H1 (cell line): ENCODE measurements around the gene DHFR2. TPM values are rescaled to one million over a fixed set of nuclear protein-coding genes. Genes with fewer than 3 reads are reported as not detected.

Experiments used
- TAF1 ChIP-seq: IDR thresholded peaks from 2 replicates; pipeline ENCODE4 v1.6.1; 2011; ENCODE audit warnings: mild to moderate bottlenecking, low read depth, low read length
- polyA plus RNA-seq, 7 experiments: library from polyadenylated mRNA; depleted of rRNA in 3 of 7; stranded (reverse) in 5 of 7; unstranded in 2 of 7; fragments of >200 nt in 5 of 7; fragments of 200-250 nt in 2 of 7; gene quantifications; 1 replicate in 5 of 7; 2 replicates in 1 of 7; 4 replicates in 1 of 7; pipeline versions ENCODE4 v1.2.1 to v1.2.3, GENCODE V29; 2011 to 2013; ENCODE audit warnings: missing spikeins in 2 of 7, mixed read lengths in 2 of 7
- total RNA-seq: library from RNA; stranded (reverse); fragmentation: NEBNext Ultra II Directional; extraction: Animal tissue kit (Norgen Biotek cat#: 25700); gene quantifications from 2 replicates; pipeline ENCODE4 v1.2.1, GENCODE V29; 2021
- TF ChIP-seq, protein P1 (sequence below), 3 experiments: IDR thresholded peaks; 1 replicate in 2 of 3; 2 replicates in 1 of 3; pipeline versions ENCODE4 v1.5.1 to v1.6.1; 2011; ENCODE audit warnings: low read length in 3 of 3, mild to moderate bottlenecking in 3 of 3, inconsistent platforms in 2 of 3, low read depth in 1 of 3, moderate library complexity in 1 of 3; ENCODE audit not compliant: insufficient read depth in 1 of 3; ENCODE audit errors: control extremely low read depth in 1 of 3
- TF ChIP-seq, protein P2 (sequence below): IDR thresholded peaks from 2 replicates; pipeline ENCODE4 v1.6.1; 2011; ENCODE audit warnings: low read length, improper control_type of control experiment

DHFR2 gene
- total and polyA plus RNA-seq, 2 of the 8 experiments (the other 6 are each of a cell fraction or from before 2014, with no cell fraction given), result 0.59 to 2.6 TPM

DNA sequence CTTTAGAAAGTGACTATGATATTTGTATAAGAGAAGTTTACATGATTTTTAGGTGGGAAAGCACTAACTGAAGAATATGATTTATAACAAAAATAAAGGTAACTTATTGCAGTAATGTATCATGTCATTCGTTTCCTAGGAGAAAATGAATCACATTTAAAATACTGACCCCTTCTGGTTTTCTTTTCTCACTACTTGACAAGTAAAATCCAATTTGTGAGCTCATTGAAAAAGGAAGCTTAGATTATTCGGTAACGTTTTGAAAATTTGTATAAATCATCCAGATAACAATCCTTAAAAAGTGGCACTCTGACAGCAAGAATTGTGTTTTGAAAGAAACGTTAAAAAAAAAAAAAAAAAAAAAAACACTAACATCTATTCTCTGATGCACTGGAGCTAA is 39.1 kb upstream of the DHFR2 start (continued):
- TF ChIP-seq, protein P1, sequence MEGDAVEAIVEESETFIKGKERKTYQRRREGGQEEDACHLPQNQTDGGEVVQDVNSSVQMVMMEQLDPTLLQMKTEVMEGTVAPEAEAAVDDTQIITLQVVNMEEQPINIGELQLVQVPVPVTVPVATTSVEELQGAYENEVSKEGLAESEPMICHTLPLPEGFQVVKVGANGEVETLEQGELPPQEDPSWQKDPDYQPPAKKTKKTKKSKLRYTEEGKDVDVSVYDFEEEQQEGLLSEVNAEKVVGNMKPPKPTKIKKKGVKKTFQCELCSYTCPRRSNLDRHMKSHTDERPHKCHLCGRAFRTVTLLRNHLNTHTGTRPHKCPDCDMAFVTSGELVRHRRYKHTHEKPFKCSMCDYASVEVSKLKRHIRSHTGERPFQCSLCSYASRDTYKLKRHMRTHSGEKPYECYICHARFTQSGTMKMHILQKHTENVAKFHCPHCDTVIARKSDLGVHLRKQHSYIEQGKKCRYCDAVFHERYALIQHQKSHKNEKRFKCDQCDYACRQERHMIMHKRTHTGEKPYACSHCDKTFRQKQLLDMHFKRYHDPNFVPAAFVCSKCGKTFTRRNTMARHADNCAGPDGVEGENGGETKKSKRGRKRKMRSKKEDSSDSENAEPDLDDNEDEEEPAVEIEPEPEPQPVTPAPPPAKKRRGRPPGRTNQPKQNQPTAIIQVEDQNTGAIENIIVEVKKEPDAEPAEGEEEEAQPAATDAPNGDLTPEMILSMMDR (IDR thresholded peaks at IDR 0.05; ENCODE audit: control extremely low read depth in 1 of 3, insufficient read depth in 1 of 3, low read depth in 1 of 3, low read length in 3 of 3), result peak in 1 of 3 experiments; percentile 17; a peak in 1 of 4 replicates
- no peak for TF ChIP-seq TAF1
- TF ChIP-seq, protein P2, sequence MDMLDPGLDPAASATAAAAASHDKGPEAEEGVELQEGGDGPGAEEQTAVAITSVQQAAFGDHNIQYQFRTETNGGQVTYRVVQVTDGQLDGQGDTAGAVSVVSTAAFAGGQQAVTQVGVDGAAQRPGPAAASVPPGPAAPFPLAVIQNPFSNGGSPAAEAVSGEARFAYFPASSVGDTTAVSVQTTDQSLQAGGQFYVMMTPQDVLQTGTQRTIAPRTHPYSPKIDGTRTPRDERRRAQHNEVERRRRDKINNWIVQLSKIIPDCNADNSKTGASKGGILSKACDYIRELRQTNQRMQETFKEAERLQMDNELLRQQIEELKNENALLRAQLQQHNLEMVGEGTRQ, result no peak
